ENCODE measurements around the gene MAML2. TPM values are rescaled to one million over a fixed set of nuclear protein-coding genes. Genes with fewer than 3 reads are reported as not detected.

Gene MAML2
- polyA plus RNA-seq, 3 donors, result 0.57 to 7.6 (median 1.2) TPM

GRCh38 chr11:96204721-96205459, 138.1 kb downstream of the MAML2 start:
- WGBS (ENCODE audit: insufficient coverage), result no CpG with 5 or more reads among the region's 5 CpGs
- intact Hi-C loops (cut with micrococcal nuclease), result no loop called here
- Mint-ChIP-seq H3K27me3 (ENCODE audit: low read depth in 3 of 3) (no peaks in the 10 kb centered on the region), H3K4me1 (peaks cover 39% of the 10 kb centered on the region), H3K4me3 (no peak overlapping the region), H3K36me3 (peaks cover 3 to 9% of the 10 kb centered on the region in 2 donors), H3K27ac (no peak overlapping the region), H3K9me3 (no peaks in the 10 kb centered on the region)
- Histone ChIP-seq H3K9me3 (replicated peaks in 1 of 2; ENCODE audit: control insufficient read depth in 1 of 2, insufficient read depth in 1 of 2, low read length in 2 of 2) (no peaks in the 10 kb centered on the region), H3K4me3 (replicated peaks in 1 of 3; ENCODE audit: low read depth in 2 of 3, low read length in 3 of 3) (no peak overlapping the region), H4K20me1 (ENCODE audit: insufficient read depth, low read length) (no peaks in the 10 kb centered on the region), H3K27ac (ENCODE audit: low read depth in 1 of 2, low read length in 2 of 2) (no peak overlapping the region), H3K79me2 (ENCODE audit: insufficient read depth, low read length) (no peaks in the 10 kb centered on the region), H3K27me3 (ENCODE audit: control insufficient read depth in 2 of 2, insufficient read depth in 2 of 2, low read length in 2 of 2) (no peaks in the 10 kb centered on the region), H2AFZ (ENCODE audit: insufficient read depth, low read depth, low read length, poor library complexity, severe bottlenecking) (no peak overlapping the region), H3K9ac (ENCODE audit: insufficient read depth, low read length, poor library complexity, severe bottlenecking) (no peak overlapping the region), H3K4me1 (ENCODE audit: control insufficient read depth in 1 of 2, insufficient read depth in 2 of 2, low read length in 2 of 2) (peaks cover 30 to 34% of the 10 kb centered on the region in 2 donors), H3K4me2 (replicated peaks; ENCODE audit: extremely low read depth, low read length, poor library complexity, severe bottlenecking) (no peak overlapping the region), H3K36me3 (replicated peaks in 1 of 2; ENCODE audit: control insufficient read depth in 1 of 2, insufficient read depth in 2 of 2, low read length in 2 of 2) (no peaks in the 10 kb centered on the region)
- TF ChIP-seq, protein P1, sequence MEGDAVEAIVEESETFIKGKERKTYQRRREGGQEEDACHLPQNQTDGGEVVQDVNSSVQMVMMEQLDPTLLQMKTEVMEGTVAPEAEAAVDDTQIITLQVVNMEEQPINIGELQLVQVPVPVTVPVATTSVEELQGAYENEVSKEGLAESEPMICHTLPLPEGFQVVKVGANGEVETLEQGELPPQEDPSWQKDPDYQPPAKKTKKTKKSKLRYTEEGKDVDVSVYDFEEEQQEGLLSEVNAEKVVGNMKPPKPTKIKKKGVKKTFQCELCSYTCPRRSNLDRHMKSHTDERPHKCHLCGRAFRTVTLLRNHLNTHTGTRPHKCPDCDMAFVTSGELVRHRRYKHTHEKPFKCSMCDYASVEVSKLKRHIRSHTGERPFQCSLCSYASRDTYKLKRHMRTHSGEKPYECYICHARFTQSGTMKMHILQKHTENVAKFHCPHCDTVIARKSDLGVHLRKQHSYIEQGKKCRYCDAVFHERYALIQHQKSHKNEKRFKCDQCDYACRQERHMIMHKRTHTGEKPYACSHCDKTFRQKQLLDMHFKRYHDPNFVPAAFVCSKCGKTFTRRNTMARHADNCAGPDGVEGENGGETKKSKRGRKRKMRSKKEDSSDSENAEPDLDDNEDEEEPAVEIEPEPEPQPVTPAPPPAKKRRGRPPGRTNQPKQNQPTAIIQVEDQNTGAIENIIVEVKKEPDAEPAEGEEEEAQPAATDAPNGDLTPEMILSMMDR (IDR thresholded peaks at IDR 0.05), result no peak
- no peak for DNase-seq

GRCh38 chr11:96204366-96204659, 138.7 kb downstream of the MAML2 start:
- Histone ChIP-seq H3K4me3 (replicated peaks in 1 of 3; ENCODE audit: low read depth in 2 of 3, low read length in 3 of 3) (no peak overlapping the region), H3K36me3 (replicated peaks in 1 of 2; ENCODE audit: control insufficient read depth in 1 of 2, insufficient read depth in 2 of 2, low read length in 2 of 2) (no peaks in the 10 kb centered on the region), H3K27me3 (ENCODE audit: control insufficient read depth in 2 of 2, insufficient read depth in 2 of 2, low read length in 2 of 2) (no peaks in the 10 kb centered on the region), H2AFZ (ENCODE audit: insufficient read depth, low read depth, low read length, poor library complexity, severe bottlenecking) (no peak overlapping the region), H3K4me2 (replicated peaks; ENCODE audit: extremely low read depth, low read length, poor library complexity, severe bottlenecking) (no peak overlapping the region), H3K9ac (ENCODE audit: insufficient read depth, low read length, poor library complexity, severe bottlenecking) (no peak overlapping the region), H3K9me3 (replicated peaks in 1 of 2; ENCODE audit: control insufficient read depth in 1 of 2, insufficient read depth in 1 of 2, low read length in 2 of 2) (no peaks in the 10 kb centered on the region), H3K4me1 (ENCODE audit: control insufficient read depth in 1 of 2, insufficient read depth in 2 of 2, low read length in 2 of 2) (peaks cover 30 to 33% of the 10 kb centered on the region in 2 donors), H4K20me1 (ENCODE audit: insufficient read depth, low read length) (no peaks in the 10 kb centered on the region), H3K27ac (ENCODE audit: low read depth in 1 of 2, low read length in 2 of 2) (no peak overlapping the region), H3K79me2 (ENCODE audit: insufficient read depth, low read length) (no peaks in the 10 kb centered on the region)
- Mint-ChIP-seq H3K27ac (peak overlapping the region in 1 of 7 donors; percentile 2), H3K4me3 (no peak overlapping the region), H3K36me3 (peaks cover 3 to 12% of the 10 kb centered on the region in 2 donors), H3K9me3 (no peaks in the 10 kb centered on the region), H3K4me1 (peaks cover 45% of the 10 kb centered on the region), H3K27me3 (ENCODE audit: low read depth in 3 of 3) (no peaks in the 10 kb centered on the region)
- TF ChIP-seq, protein P1 (IDR thresholded peaks at IDR 0.05), result no peak
- no peak for DNase-seq
- intact Hi-C loops (cut with micrococcal nuclease), result no loop called here
